ENCODE results near the gene ROBO2.

ROBO2 gene

GRCh38 chr3:77536038-77536775 is 496.3 kb downstream of the ROBO2 start:
- no peak for DNase-seq (ENCODE audit: low read depth)
- no peak overlapping the region for H3K4me3 ChIP-seq (replicated peaks; ENCODE audit: low read depth, low read length)
- no peak for TF ChIP-seq CTCF (IDR thresholded peaks at IDR 0.05; ENCODE audit: low read length, missing control alignments)

- no peak overlapping the region for H3K4me3 ChIP-seq (replicated peaks; ENCODE audit: low read depth, low read length)
- no peak for DNase-seq (ENCODE audit: low read depth)
- TF ChIP-seq CTCF (IDR thresholded peaks at IDR 0.05; ENCODE audit: low read length, missing control alignments), result no peak
These were observed 499.1 kb downstream of the ROBO2 start for GRCh38 chr3:77539014-77539413.

GRCh38 chr3:77539677-77540076 is 499.8 kb downstream of the ROBO2 start:
- H3K4me3 ChIP-seq (replicated peaks; ENCODE audit: low read depth, low read length), result no peak overlapping the region
- TF ChIP-seq CTCF (IDR thresholded peaks at IDR 0.05; ENCODE audit: low read length, missing control alignments), result no peak
- DNase-seq (ENCODE audit: low read depth), result no peak

- H3K4me3 ChIP-seq (replicated peaks; ENCODE audit: low read depth, low read length), result no peak overlapping the region
- DNase-seq (ENCODE audit: low read depth), result no peak
- no peak for TF ChIP-seq CTCF (IDR thresholded peaks at IDR 0.05; ENCODE audit: low read length, missing control alignments)
These were observed 501.5 kb downstream of the ROBO2 start for GRCh38 chr3:77541203-77541922.

DNA sequence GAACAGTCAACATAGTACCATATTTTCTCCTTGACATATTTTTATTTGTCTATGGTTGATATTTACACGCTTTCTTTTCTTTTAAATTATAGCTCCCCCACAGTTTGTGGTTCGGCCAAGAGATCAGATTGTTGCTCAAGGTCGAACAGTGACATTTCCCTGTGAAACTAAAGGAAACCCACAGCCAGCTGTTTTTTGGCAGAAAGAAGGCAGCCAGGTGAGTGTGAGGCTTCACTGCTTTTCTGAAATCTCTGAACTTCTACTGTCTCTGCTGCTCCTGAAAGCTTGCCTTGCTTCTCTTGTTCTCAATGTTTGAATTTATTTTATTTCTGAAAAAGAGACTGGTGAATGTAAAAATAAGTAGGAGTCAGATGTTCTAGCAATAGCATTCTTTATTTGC is 506.3 kb downstream of the ROBO2 start:
- TF ChIP-seq CTCF (IDR thresholded peaks at IDR 0.05; ENCODE audit: low read length, missing control alignments), result no peak

GRCh38 chr3:77549034-77549433 is 509.1 kb downstream of the ROBO2 start:
- H3K4me3 ChIP-seq (replicated peaks; ENCODE audit: low read depth, low read length), result no peak overlapping the region

More for the DNA sequence above, 506.3 kb downstream of the ROBO2 start:
- no peak overlapping the region for H3K4me3 ChIP-seq (replicated peaks; ENCODE audit: low read depth, low read length)
- DNase-seq (ENCODE audit: low read depth), result no peak

More at GRCh38 chr3:77549034-77549433, 509.1 kb downstream of the ROBO2 start:
- TF ChIP-seq CTCF (IDR thresholded peaks at IDR 0.05; ENCODE audit: low read length, missing control alignments), result no peak
- DNase-seq (ENCODE audit: low read depth), result no peak

Data from fibroblast of pulmonary artery (primary cell).